K562 (cell line): ENCODE measurements around the gene EXOC4. TPM values are rescaled to one million over a fixed set of nuclear protein-coding genes. Genes with fewer than 3 reads are reported as not detected.

ENCODE experiments used
- ATAC-seq: fragments of 200-7000 bp; cut with Tn5 transposase; 3 replicates; pipeline ENCODE4 v1.9.1; 2020; ENCODE audit warnings: moderate library complexity
- BruUV-seq: library from RNA; stranded (reverse); fragments of 400-500 nt; replicated peaks from 2 replicates; lab custom pipeline; 2021; lab: Mats Ljungman, UMichigan
- CTCF ChIA-PET: fragments of 300-600 bp; formaldehyde crosslinking; extraction: SDS; loops from one replicate; lab custom pipeline; 2021; ENCODE audit warnings: low intra/inter-chr PET ratio; lab: Yijun Ruan, JAX
- POLR2A ChIA-PET: fragments of 300-600, 350-650 bp; sonication (Branson Sonifier 250); formaldehyde crosslinking; extraction: SDS; loops from one replicate; lab custom pipeline; 2021; ENCODE audit warnings: antibody characterized with exemption, inconsistent platforms; lab: Yijun Ruan, JAX
- DNase-seq, 4 experiments: peaks; one replicate each; pipeline versions ENCODE4 v3.0.0 to v3.0.0-alpha.2; 2011 to 2018; ENCODE audit warnings: low spot score in 3 of 4, mixed read lengths in 3 of 4; ENCODE audit errors: extremely low read depth in 1 of 4
- FAIRE-seq: peaks from 2 replicates; lab custom pipeline; 2011; peaks lifted over from hg19 to GRCh38; lab: Jason Lieb, UNC
- H2AFZ ChIP-seq: 2 replicates; pipeline ENCODE4 v1.6.0; 2011; ENCODE audit warnings: low read depth, low read length, control low read depth, inconsistent platforms
- H3K27ac ChIP-seq: fragments of 200-600 bp; 3 replicates; pipeline ENCODE4 v1.8.0; 2011; ENCODE audit warnings: low read depth, mild to moderate bottlenecking, control low read depth, inconsistent platforms, low read length, moderate library complexity, mixed read lengths; ENCODE audit errors: extremely low read depth
- H3K27me3 ChIP-seq, 2 experiments: fragments of 300-600 bp in 1 of 2; 2 replicates in 1 of 2; 3 replicates in 1 of 2; pipeline versions ENCODE4 v1.6.0 to v1.8.0; 2011; ENCODE audit warnings: inconsistent platforms in 2 of 2, low read length in 2 of 2, mild to moderate bottlenecking in 1 of 2, mixed read lengths in 1 of 2, moderate library complexity in 1 of 2; ENCODE audit not compliant: control insufficient read depth in 2 of 2, insufficient read depth in 2 of 2
- H3K36me3 ChIP-seq: fragments of 300-600 bp; 3 replicates; pipeline ENCODE4 v1.8.0; 2011; ENCODE audit warnings: mild to moderate bottlenecking, low read length, inconsistent platforms; ENCODE audit not compliant: control insufficient read depth, insufficient read depth
- H3K4me1 ChIP-seq, 2 experiments: fragments of 200-600 bp in 1 of 2; replicated peaks in 1 of 2; 2 replicates in 1 of 2; 3 replicates in 1 of 2; pipeline versions ENCODE4 v1.5.1 to v1.8.0; 2011; ENCODE audit warnings: inconsistent platforms in 2 of 2, low read length in 2 of 2, mild to moderate bottlenecking in 1 of 2, mixed read lengths in 1 of 2, moderate library complexity in 1 of 2; ENCODE audit not compliant: control insufficient read depth in 2 of 2, insufficient read depth in 2 of 2
- H3K4me2 ChIP-seq: 2 replicates; pipeline ENCODE4 v1.6.1; 2011; ENCODE audit warnings: low read length, control low read depth, inconsistent platforms, mixed read lengths; ENCODE audit not compliant: insufficient read depth
- H3K4me3 ChIP-seq: fragments of 200-600 bp; sonication (generic), shearing (Covaris generic); 2 replicates; pipeline ENCODE4 v1.5.1; 2016; ENCODE audit warnings: control low read depth, inconsistent platforms
- H3K79me2 ChIP-seq: fragments of 200-600 bp; 3 replicates; pipeline ENCODE4 v1.8.0; 2011; ENCODE audit warnings: low read length, inconsistent platforms; ENCODE audit not compliant: control insufficient read depth, insufficient read depth
- H3K9ac ChIP-seq, 2 experiments: 2 replicates each; pipeline versions ENCODE4 v1.6.0 to v1.6.1; 2011; ENCODE audit warnings: low read depth in 2 of 2, low read length in 2 of 2, control low read depth in 1 of 2, inconsistent platforms in 1 of 2, mild to moderate bottlenecking in 1 of 2, mixed read lengths in 1 of 2; ENCODE audit not compliant: insufficient read depth in 1 of 2
- H3K9me1 ChIP-seq: one replicate; pipeline ENCODE4 v1.6.0; 2011; ENCODE audit warnings: inconsistent platforms, mild to moderate bottlenecking, low read length, moderate library complexity; ENCODE audit not compliant: control insufficient read depth, insufficient read depth
- H3K9me3 ChIP-seq: replicated peaks from 2 replicates; pipeline ENCODE4 v1.5.1; 2011; ENCODE audit warnings: low read depth, low read length, inconsistent platforms; ENCODE audit not compliant: control insufficient read depth, insufficient read depth
- H4K20me1 ChIP-seq: replicated peaks from 2 replicates; pipeline ENCODE4 v1.6.1; 2011; ENCODE audit warnings: low read length, inconsistent platforms, mixed read lengths; ENCODE audit not compliant: control insufficient read depth, insufficient read depth
- ATF7 ChIP-seq: fragments of 450-650 bp; IDR thresholded peaks from 2 replicates; pipeline ENCODE4 v1.7.1; 2014; ENCODE audit warnings: mild to moderate bottlenecking, moderate library complexity
- BCL6 ChIP-seq: fragments of 250-450 bp; sonication (Bioruptor Pico); IDR thresholded peaks from 2 replicates; pipeline ENCODE4 v1.4.0; 2020
- KLF1 ChIP-seq: fragments of 450-650 bp; IDR thresholded peaks from 2 replicates; pipeline ENCODE4 v1.6.1; 2016; ENCODE audit warnings: missing genetic modification characterization, missing compliant biosample characterization
- MCM3 ChIP-seq: fragments of 450-650 bp; IDR thresholded peaks from 2 replicates; pipeline ENCODE4 v1.6.1; 2016
- MCM7 ChIP-seq, 2 experiments: fragments of 450-650 bp; IDR thresholded peaks; 2 replicates each; pipeline ENCODE4 v1.6.1; 2016 to 2018
- PHB ChIP-seq: fragments of 250-450 bp; sonication (Bioruptor Pico); IDR thresholded peaks from 2 replicates; pipeline ENCODE4 v1.5.0; 2021
- RFX1 ChIP-seq: fragments of 450-650 bp; IDR thresholded peaks from 2 replicates; pipeline ENCODE4 v1.6.1; 2016; ENCODE audit warnings: mild to moderate bottlenecking, moderate library complexity
- TCF7L2 ChIP-seq: fragments of 150-350 bp; IDR thresholded peaks from 2 replicates; pipeline ENCODE4 v1.6.1; 2016; ENCODE audit warnings: low read depth, mild to moderate bottlenecking, low read length, moderate library complexity
- TOE1 ChIP-seq, 2 experiments: fragments of 450-650 bp in 1 of 2; sonication (generic) in 1 of 2; formaldehyde crosslinking in 1 of 2; IDR thresholded peaks; 2 replicates each; pipeline versions ENCODE4 v1.7.1 to v1.8.0; 2016 to 2022; ENCODE audit warnings: borderline replicate concordance in 2 of 2, mild to moderate bottlenecking in 2 of 2, antibody characterized with exemption in 1 of 2, inconsistent platforms in 1 of 2, low read depth in 1 of 2, missing genetic modification reagents in 1 of 2, moderate library complexity in 1 of 2
- ZNF707 ChIP-seq: fragments of 250-450 bp; sonication (Bioruptor Pico); conservative IDR thresholded peaks from 2 replicates; pipeline ENCODE4 v1.8.0; 2022; ENCODE audit warnings: inconsistent platforms, mild to moderate bottlenecking, moderate library complexity
- WGBS: fragments of 100-300 bp; shearing (Covaris generic); methylation state at CpG from one replicate; pipeline ENCODE4 v1.1.6; 2016; ENCODE audit warnings: low coverage, mixed read lengths; ENCODE audit not compliant: insufficient coverage; ENCODE audit errors: missing lambda C conversion rate; 5-methylcytosine and 5-hydroxymethylcytosine counted together
- in situ Hi-C: fragments of 300-500 bp; cut with MboI; formaldehyde crosslinking; loops from 4 replicates; pipeline ENCODE4 v1.15.0; 2018; ENCODE audit warnings: inconsistent platforms, mixed read lengths
- intact Hi-C: fragments of 100-400 bp; cut with micrococcal nuclease; formaldehyde crosslinking; loops from 2 replicates; pipeline ENCODE4 v1.14.2; 2022
- polyA plus RNA-seq, 8 experiments: library from polyadenylated mRNA; depleted of rRNA in 4 of 8; stranded (reverse) in 5 of 8; unstranded in 3 of 8; fragments of >200 nt; fragmentation: Nextera tagmentation in 2 of 8; fragmentation: Illumina TruSeq in 1 of 8; extraction: Ambion mirVana in 2 of 8; extraction: Trizol in 1 of 8; gene quantifications; 2 replicates each; pipeline versions ENCODE4 v1.2.1 to v1.2.3, GENCODE V29; 2011 to 2014; ENCODE audit warnings: inconsistent platforms in 1 of 8, missing spikeins in 1 of 8
- total RNA-seq, 7 experiments: library from RNA; depleted of rRNA in 6 of 7; stranded (reverse); fragments of >200 nt in 6 of 7; fragmentation: Illumina TruSeq in 2 of 7; extraction: Trizol in 2 of 7; gene quantifications; 2 replicates each; pipeline versions ENCODE4 v1.2.1 to v1.2.3, GENCODE V29; 2011 to 2021; ENCODE audit warnings: low replicate concordance in 1 of 7

Gene EXOC4
- total and polyA plus RNA-seq, 9 of the 15 experiments (the other 6 are each of a cell fraction or from before 2014, with no cell fraction given): 18.5 to 73.1 (median 46.6) TPM

- no peaks in the 10 kb centered on the region for H3K4me1 ChIP-seq
- ChIA-PET CTCF (no interaction called here), POLR2A (interaction anchor here (0.8 to 2.3 kb wide), 3 partner anchors 7 to 11 kb away, joined by 3 to 5 read pairs (median 4); no protein-coding TSS in a partner anchor)
- 65% methylated on average over 2 of the region's 2 CpGs for WGBS
- H3K27me3 ChIP-seq: no peaks in the 10 kb centered on the region
- H4K20me1 ChIP-seq: no peaks in the 10 kb centered on the region
- in situ Hi-C loops (no loop called here), intact Hi-C loops (no loop called here)
- no peak overlapping the region for H3K4me2 ChIP-seq
- H3K4me3 ChIP-seq: no peak overlapping the region
- no peak overlapping the region for H2AFZ ChIP-seq
- H3K36me3 ChIP-seq: peaks cover 13% of the 10 kb centered on the region
- peaks cover 3% of the 10 kb centered on the region; the same call in 1 of the 3 replicates for H3K79me2 ChIP-seq
- TF ChIP-seq ZNF707 (CRISPR knock-in tag): no peak
- peak; percentile 78 for TF ChIP-seq RFX1
- no TSS peak for BruUV-seq
- H3K9me1 ChIP-seq: no peaks in the 10 kb centered on the region
- no peak for DNase-seq
- no peaks in the 10 kb centered on the region for H3K9me3 ChIP-seq
- no peak for ATAC-seq
- H3K9ac ChIP-seq: no peak overlapping the region
- no peak for FAIRE-seq
- H3K27ac ChIP-seq: no peak overlapping the region
These were observed 31.2 kb downstream of the EXOC4 start for GRCh38 chr7:133284092-133284491.

GRCh38 chr7:133288970-133289369 lies 36.1 kb downstream of the EXOC4 start:
- TF ChIP-seq PHB (no peak), TOE1 (IDR thresholded peaks at IDR 0.05; ENCODE audit: borderline replicate concordance) (no peak), TOE1 (CRISPR knock-in tag; IDR thresholded peaks at IDR 0.05; ENCODE audit: borderline replicate concordance, low read depth) (no peak), BCL6 (CRISPR knock-in tag) (no peak), TCF7L2 (no peak), ATF7 (no peak), KLF1 (tag) (no peak), MCM3 (no peak), MCM7 (IDR thresholded peaks at IDR 0.05) (no peak)
- H3K4me1 ChIP-seq: no peaks in the 10 kb centered on the region
- H3K9me1 ChIP-seq: no peaks in the 10 kb centered on the region
- H3K79me2 ChIP-seq: peaks cover 3% of the 10 kb centered on the region; the same call in 1 of the 3 replicates
- H3K4me2 ChIP-seq: no peak overlapping the region
- ChIA-PET CTCF (no interaction called here), POLR2A (no interaction called here)
- H3K9me3 ChIP-seq: no peaks in the 10 kb centered on the region
- intact Hi-C loops: no loop called here
- FAIRE-seq (no peak), DNase-seq (no peak), ATAC-seq (no peak)
- WGBS: 95% methylated on average over 1 of the region's 1 CpG
- in situ Hi-C loops: no loop called here
- no TSS peak for BruUV-seq
- no peak overlapping the region for H3K27ac ChIP-seq
- no peak overlapping the region for H2AFZ ChIP-seq
- H3K9ac ChIP-seq: no peak overlapping the region
- H4K20me1 ChIP-seq: no peaks in the 10 kb centered on the region
- H3K27me3 ChIP-seq: no peaks in the 10 kb centered on the region
- no peak overlapping the region for H3K4me3 ChIP-seq
- H3K36me3 ChIP-seq: peaks cover 29% of the 10 kb centered on the region; the same call in 2 of the 3 replicates
